GM06990 (cell line): Measurements from ENCODE around the gene ANXA8.

Experiments
- DNase-seq: peaks from one replicate; pipeline ENCODE4 v3.0.0-alpha.2; 2011; ENCODE audit not compliant: insufficient read length; ENCODE audit errors: extremely low read depth
- H3K27me3 ChIP-seq: replicated peaks from 2 replicates; pipeline ENCODE4 v1.6.0; 2011; ENCODE audit warnings: low read length; ENCODE audit not compliant: control insufficient read depth, insufficient read depth
- H3K36me3 ChIP-seq: 2 replicates; pipeline ENCODE4 v1.5.1; 2011; ENCODE audit warnings: low read length; ENCODE audit not compliant: control insufficient read depth, insufficient read depth
- H3K4me3 ChIP-seq: replicated peaks from 2 replicates; pipeline ENCODE4 v1.5.1; 2011; ENCODE audit warnings: low read depth, mild to moderate bottlenecking, control low read depth, low read length
- TF ChIP-seq, protein P1 (sequence below): IDR thresholded peaks from 2 replicates; pipeline ENCODE4 v1.5.1; 2011; ENCODE audit warnings: low read length, control low read depth, mild to moderate bottlenecking, inconsistent platforms; ENCODE audit not compliant: insufficient read depth, poor library complexity, severe bottlenecking

ANXA8 gene

DNA sequence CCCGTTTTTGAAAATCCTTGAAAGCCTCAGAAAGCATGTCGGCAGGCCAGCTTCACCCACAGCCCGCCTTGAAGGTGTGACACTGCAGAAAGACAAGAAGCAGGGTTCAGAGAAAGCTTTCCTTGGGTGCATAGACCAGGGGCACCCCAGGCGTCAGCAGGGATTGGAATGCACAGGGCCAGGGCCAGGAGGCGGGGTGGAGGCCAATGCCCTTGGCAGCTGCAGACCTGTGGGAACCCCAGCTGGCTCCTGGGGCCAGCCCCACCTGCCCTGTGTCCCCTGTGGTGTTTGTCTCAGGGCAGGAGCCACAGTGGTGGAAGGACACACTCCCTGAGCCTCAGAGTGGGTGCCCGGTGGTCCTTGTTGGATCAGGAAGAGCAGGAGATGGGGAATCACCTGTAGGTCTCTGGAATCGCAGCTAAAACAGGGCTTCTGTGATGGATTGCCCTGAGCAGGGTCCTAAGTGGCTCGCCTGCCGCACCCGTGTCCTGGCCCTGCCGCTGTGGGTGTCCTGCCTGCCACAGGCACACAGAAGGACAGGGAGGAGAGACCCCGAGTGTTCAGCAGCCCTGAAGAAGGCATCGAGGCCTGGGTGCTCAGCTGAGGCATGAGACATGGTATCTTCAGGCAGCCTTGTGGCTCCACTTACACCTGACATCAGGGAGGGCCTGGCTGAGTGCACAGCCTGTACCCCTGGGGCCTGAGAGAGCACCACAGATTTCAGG, 32.5 kb downstream of the ANXA8 start:
- TF ChIP-seq, protein P1, sequence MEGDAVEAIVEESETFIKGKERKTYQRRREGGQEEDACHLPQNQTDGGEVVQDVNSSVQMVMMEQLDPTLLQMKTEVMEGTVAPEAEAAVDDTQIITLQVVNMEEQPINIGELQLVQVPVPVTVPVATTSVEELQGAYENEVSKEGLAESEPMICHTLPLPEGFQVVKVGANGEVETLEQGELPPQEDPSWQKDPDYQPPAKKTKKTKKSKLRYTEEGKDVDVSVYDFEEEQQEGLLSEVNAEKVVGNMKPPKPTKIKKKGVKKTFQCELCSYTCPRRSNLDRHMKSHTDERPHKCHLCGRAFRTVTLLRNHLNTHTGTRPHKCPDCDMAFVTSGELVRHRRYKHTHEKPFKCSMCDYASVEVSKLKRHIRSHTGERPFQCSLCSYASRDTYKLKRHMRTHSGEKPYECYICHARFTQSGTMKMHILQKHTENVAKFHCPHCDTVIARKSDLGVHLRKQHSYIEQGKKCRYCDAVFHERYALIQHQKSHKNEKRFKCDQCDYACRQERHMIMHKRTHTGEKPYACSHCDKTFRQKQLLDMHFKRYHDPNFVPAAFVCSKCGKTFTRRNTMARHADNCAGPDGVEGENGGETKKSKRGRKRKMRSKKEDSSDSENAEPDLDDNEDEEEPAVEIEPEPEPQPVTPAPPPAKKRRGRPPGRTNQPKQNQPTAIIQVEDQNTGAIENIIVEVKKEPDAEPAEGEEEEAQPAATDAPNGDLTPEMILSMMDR, result no peak
- Histone ChIP-seq H3K36me3 (no peaks in the 10 kb centered on the region), H3K27me3 (peaks cover 1% of the 10 kb centered on the region; the same call in 1 of the 2 replicates), H3K4me3 (no peak overlapping the region)
- no peak for DNase-seq

DNA sequence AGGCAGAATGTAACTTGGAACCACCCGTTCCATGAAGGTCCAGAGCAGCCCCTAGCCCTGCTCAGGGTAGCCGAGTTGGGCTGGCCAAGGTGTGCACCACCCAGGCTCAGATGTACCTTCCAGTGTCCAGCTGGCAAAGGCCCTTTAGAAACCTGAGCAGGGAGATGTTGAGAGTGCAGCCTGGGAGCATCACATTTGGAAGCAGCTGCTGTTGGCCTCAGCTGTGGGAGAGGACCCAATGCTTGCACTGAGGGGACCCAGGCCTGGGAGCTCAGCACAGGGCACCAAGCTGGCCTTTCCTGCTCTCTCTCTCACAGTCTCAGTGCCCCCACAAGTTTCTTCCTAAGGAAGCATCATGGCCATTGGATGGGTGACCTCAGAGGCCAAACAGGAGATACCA, 33.5 kb downstream of the ANXA8 start:
- TF ChIP-seq, protein P1, result no peak
- H3K27me3 ChIP-seq, result peaks cover 1% of the 10 kb centered on the region; the same call in 1 of the 2 replicates
- DNase-seq, result no peak

DNA sequence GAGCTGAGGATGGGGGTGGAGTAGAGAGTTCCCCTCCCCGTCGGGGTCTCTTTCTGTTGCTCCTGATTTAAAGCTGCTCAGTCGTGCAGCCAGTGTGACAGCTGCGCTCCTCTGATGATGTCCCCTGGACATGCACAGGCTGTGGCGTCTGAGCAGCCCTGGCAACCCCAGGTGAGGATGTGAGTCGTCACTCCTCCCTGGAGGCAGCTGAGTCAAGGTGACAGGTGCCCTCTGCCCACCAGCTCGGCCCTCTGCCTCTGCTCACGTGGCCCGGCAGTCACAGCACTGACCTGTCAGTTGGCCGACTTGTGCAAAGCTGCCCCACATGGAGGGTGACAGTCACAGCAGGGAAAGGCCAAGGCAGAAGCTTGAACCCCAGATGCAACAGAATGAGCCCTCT, 33.9 kb downstream of the ANXA8 start:
- TF ChIP-seq, protein P1, result no peak
- H3K27me3 ChIP-seq, result peaks cover 1% of the 10 kb centered on the region; the same call in 1 of the 2 replicates
- H3K4me3 ChIP-seq, result no peak overlapping the region
- no peak for DNase-seq
- no peaks in the 10 kb centered on the region for H3K36me3 ChIP-seq

More for the DNA sequence above, 33.5 kb downstream of the ANXA8 start:
- no peak overlapping the region for H3K4me3 ChIP-seq
- H3K36me3 ChIP-seq, result no peaks in the 10 kb centered on the region

DNA sequence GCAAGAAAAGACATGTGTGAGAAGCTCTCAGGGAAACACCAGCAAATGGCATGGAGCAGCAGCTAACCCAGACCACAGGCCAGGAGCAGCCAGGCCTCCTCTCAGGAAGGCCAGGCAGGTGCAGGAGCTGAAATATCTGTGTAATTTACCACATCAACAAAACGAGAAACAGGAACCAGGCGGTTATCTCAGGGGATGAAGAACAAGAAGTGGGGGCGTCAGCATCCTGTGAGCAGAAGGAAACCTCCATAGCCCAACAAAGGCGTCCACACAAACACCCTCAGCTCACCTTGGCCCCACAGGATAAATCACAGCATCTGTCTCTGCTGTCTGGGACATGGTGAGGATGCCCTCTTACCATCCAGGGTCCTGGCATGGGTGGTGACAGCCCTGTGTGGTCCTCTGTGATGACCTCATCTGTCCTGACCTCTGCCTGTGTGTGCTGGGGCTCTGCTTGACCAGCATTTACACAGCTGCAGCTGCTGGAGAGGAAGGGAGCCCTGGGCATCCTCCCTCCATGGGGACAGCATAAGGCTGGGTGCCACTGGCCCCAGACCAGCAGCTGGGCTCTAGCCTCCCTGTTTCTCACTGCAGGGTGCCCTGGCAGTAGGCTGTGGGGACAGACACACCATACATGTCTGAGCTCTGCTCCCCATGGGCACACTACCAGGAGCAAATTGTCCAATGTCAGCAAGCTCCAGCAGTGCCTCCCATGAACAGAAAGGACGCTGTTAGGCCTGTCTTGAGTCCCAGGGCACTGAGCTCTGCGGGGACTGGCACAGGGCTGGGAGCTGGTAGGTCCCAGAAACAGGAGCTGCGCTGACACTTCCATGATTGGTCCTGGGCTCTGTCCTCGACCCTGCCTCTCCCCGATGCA, 34.6 kb downstream of the ANXA8 start:
- Histone ChIP-seq H3K27me3 (peaks cover 1% of the 10 kb centered on the region; the same call in 1 of the 2 replicates), H3K36me3 (no peaks in the 10 kb centered on the region), H3K4me3 (no peak overlapping the region)
- no peak for DNase-seq
- TF ChIP-seq, protein P1, result no peak

DNA sequence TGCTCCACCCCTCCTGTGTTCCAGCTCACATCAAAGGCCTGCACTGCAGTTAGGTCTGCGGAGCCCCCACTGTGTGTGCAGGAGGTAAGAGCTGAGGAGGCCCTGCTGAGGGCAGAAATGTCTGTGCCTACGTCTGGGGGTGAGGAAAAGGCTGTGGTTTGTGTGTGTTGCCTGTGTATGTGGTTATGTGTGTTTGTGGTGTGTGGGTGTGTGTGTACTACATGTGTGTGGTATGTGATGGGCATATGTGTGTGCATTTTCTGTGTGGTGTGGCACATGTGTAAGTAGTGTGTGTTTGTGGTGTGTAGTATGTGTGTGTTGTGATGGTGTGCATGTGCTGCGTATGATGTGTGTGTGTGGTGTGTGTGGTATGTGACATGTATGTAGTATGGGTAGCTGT, 36.2 kb downstream of the ANXA8 start:
- H3K4me3 ChIP-seq, result no peak overlapping the region
- H3K36me3 ChIP-seq, result no peaks in the 10 kb centered on the region
- H3K27me3 ChIP-seq, result peaks cover 1% of the 10 kb centered on the region; the same call in 1 of the 2 replicates
- TF ChIP-seq, protein P1, result no peak
- DNase-seq, result no peak
